Upper lobe of right lung (tissue), 1 donor: ENCODE results near the gene ARFGAP2. TPM values are rescaled to one million over a fixed set of nuclear protein-coding genes. Genes with fewer than 3 reads are reported as not detected.
A peak's percentile ranks its signal among the peaks of the same experiment; 100 is the strongest.

Experiments used
- ATAC-seq: fragments of 200-7000 bp; cut with Tn5 transposase; one replicate; pipeline ENCODE4 v1.9.1; 2020; ENCODE audit warnings: mild to moderate bottlenecking, moderate library complexity
- DNase-seq: peaks from one replicate; pipeline ENCODE4 v3.0.0-alpha.2; 2020
- H3K27ac ChIP-seq: fragments of 200-600 bp; one replicate; pipeline ENCODE4 v1.8.0; 2022
- H3K27me3 ChIP-seq: fragments of 200-600 bp; one replicate; pipeline ENCODE4 v1.8.0; 2022; ENCODE audit warnings: mild to moderate bottlenecking
- H3K36me3 ChIP-seq: fragments of 200-600 bp; one replicate; pipeline ENCODE4 v1.8.0; 2022
- H3K4me1 ChIP-seq: fragments of 200-600 bp; one replicate; pipeline ENCODE4 v1.8.0; 2022
- H3K4me3 ChIP-seq: fragments of 200-600 bp; one replicate; pipeline ENCODE4 v1.8.0; 2022; ENCODE audit warnings: mild to moderate bottlenecking
- H3K9me3 ChIP-seq: fragments of 200-600 bp; one replicate; pipeline ENCODE4 v1.8.0; 2022
- CTCF ChIP-seq: fragments of 200-600 bp; IDR thresholded peaks from one replicate; pipeline ENCODE4 v1.8.0; 2022; ENCODE audit warnings: antibody characterized with exemption
- intact Hi-C: fragments of 100-400 bp; cut with DNase I; formaldehyde crosslinking; loops from one replicate; pipeline ENCODE4 v1.11.0; 2022
- long read RNA-seq: library from polyadenylated mRNA; unstranded; transcript quantifications from one replicate; pipeline ENCODE4 v2.0.0, GENCODE V29; 2021
- total RNA-seq: library from RNA; stranded (reverse); fragmentation: NEBNext Ultra II Directional; extraction: Animal tissue kit (Norgen Biotek cat#: 25700); gene quantifications from one replicate; pipeline ENCODE4 v1.2.1, GENCODE V29; 2021
- donor health status: DM: no; HTN: yes; CAD: no; lungs with severe emphysema.

Gene ARFGAP2
- 92.9 TPM for total RNA-seq
- long read RNA-seq, transcript ARFGAP2-205 (16 exons, 2,976 nt) = major isoform, 61 of 194 reads
- long read RNA-seq, partial matches to known transcripts = 32 of 194 reads
- long read RNA-seq, other reads (novel, unspliced or antisense) = 98 of 194 reads

GRCh38 chr11:47176328-47177228 is at the start of gene ARFGAP2:
TSS of gene ARFGAP2 (minus strand) at chr11:47176879. CDS start at chr11:47176853, 26 bp downstream.
- TF ChIP-seq CTCF = no peak
- peak within 1 kb of the TSS; percentile 98 for H3K27ac ChIP-seq
- H3K4me1 ChIP-seq = peaks cover 24% of the 10 kb centered on the region
- H3K9me3 ChIP-seq = no peaks in the 10 kb centered on the region
- DNase-seq = peak; percentile 99
- intact Hi-C loops = no loop called here
- H3K27me3 ChIP-seq = no peaks in the 10 kb centered on the region
- H3K4me3 ChIP-seq = peak within 1 kb of the TSS; percentile 100
- peaks cover 40% of the 10 kb centered on the region for H3K36me3 ChIP-seq
- ATAC-seq = peak; percentile 97

- H3K4me3 ChIP-seq = no peak overlapping the region
- peaks cover 54% of the 10 kb centered on the region for H3K36me3 ChIP-seq
- H3K27me3 ChIP-seq = no peaks in the 10 kb centered on the region
- no peaks in the 10 kb centered on the region for H3K4me1 ChIP-seq
- ATAC-seq (peak; percentile 60), DNase-seq (no peak)
- intact Hi-C loops = no loop called here
- H3K27ac ChIP-seq = no peak overlapping the region
- TF ChIP-seq CTCF = no peak
- H3K9me3 ChIP-seq = no peaks in the 10 kb centered on the region
Measured at GRCh38 chr11:47225552-47226400, 49.1 kb upstream of the ARFGAP2 start.

GRCh38 chr11:47222696-47223095 is 46.0 kb upstream of the ARFGAP2 start:
- intact Hi-C loops = no loop called here
- Histone ChIP-seq H3K4me3 (no peak overlapping the region), H3K27ac (no peak overlapping the region), H3K9me3 (no peaks in the 10 kb centered on the region), H3K27me3 (no peaks in the 10 kb centered on the region), H3K36me3 (peaks cover 66% of the 10 kb centered on the region), H3K4me1 (peaks cover 14% of the 10 kb centered on the region)
- TF ChIP-seq CTCF = no peak
- DNase-seq = no peak
- ATAC-seq = no peak

- Histone ChIP-seq H3K27me3 (no peaks in the 10 kb centered on the region), H3K36me3 (peaks cover 50% of the 10 kb centered on the region), H3K27ac (no peak overlapping the region), H3K4me1 (peaks cover 27% of the 10 kb centered on the region), H3K9me3 (no peaks in the 10 kb centered on the region), H3K4me3 (no peak overlapping the region)
- no peak for DNase-seq
- intact Hi-C loops = no loop called here
- TF ChIP-seq CTCF = no peak
- ATAC-seq = no peak
Measured at GRCh38 chr11:47220401-47220821, 43.7 kb upstream of the ARFGAP2 start.

GRCh38 chr11:47216121-47216798 is 39.6 kb upstream of the ARFGAP2 start:
- DNase-seq (no peak), ATAC-seq (peak; percentile 2)
- intact Hi-C loops = no loop called here
- TF ChIP-seq CTCF = peak; percentile 14
- Histone ChIP-seq H3K36me3 (peaks cover 22% of the 10 kb centered on the region), H3K4me3 (peak overlapping the region; percentile 81), H3K27ac (peak overlapping the region; percentile 95), H3K4me1 (peaks cover 31% of the 10 kb centered on the region), H3K27me3 (no peaks in the 10 kb centered on the region), H3K9me3 (no peaks in the 10 kb centered on the region)
